ENCODE measurements around the gene MYH9. TPM values are rescaled to one million over a fixed set of nuclear protein-coding genes. Genes with fewer than 3 reads are reported as not detected.

MYH9 gene
- total RNA-seq, 3 donors from 2014 or later, result 673 to 753 (median 716) TPM

- Mint-ChIP-seq H3K36me3 (ENCODE audit: insufficient read depth) (peaks cover 30% of the 10 kb centered on the region), H3K27me3 (ENCODE audit: low read depth) (no peaks in the 10 kb centered on the region), H3K4me1 (ENCODE audit: low read depth) (peaks cover 91% of the 10 kb centered on the region), H3K4me3 (peak overlapping the region; percentile 83), H3K9me3 (no peaks in the 10 kb centered on the region)
- DNase-seq (no peak), ATAC-seq (no peak)
These were observed 15.8 kb downstream of the MYH9 start for GRCh38 chr22:36371920-36372319.

GRCh38 chr22:36369922-36370791, 17.6 kb downstream of the MYH9 start:
- Mint-ChIP-seq H3K27me3 (ENCODE audit: low read depth) (no peaks in the 10 kb centered on the region), H3K9me3 (no peaks in the 10 kb centered on the region), H3K4me1 (ENCODE audit: low read depth) (peaks cover 94% of the 10 kb centered on the region), H3K4me3 (peak overlapping the region; percentile 83), H3K36me3 (ENCODE audit: insufficient read depth) (peaks cover 30% of the 10 kb centered on the region)
- no peak for DNase-seq
- ATAC-seq, result peak; percentile 10 to 27

GRCh38 chr22:36369004-36369921, 18.5 kb downstream of the MYH9 start:
- peak in 1 of 2 donors; percentile 8 for ATAC-seq
- peaks cover 24% of the 10 kb centered on the region for H3K36me3 Mint-ChIP-seq (ENCODE audit: insufficient read depth)

GRCh38 chr22:36368359-36368983, 19.3 kb downstream of the MYH9 start:
- no peak for ATAC-seq
- Mint-ChIP-seq H3K4me3 (peak overlapping the region; percentile 83), H3K27me3 (ENCODE audit: low read depth) (no peaks in the 10 kb centered on the region), H3K4me1 (ENCODE audit: low read depth) (peaks cover 95% of the 10 kb centered on the region), H3K9me3 (no peaks in the 10 kb centered on the region), H3K36me3 (ENCODE audit: insufficient read depth) (peaks cover 24% of the 10 kb centered on the region)
- no peak for DNase-seq

More at GRCh38 chr22:36369004-36369921, 18.5 kb downstream of the MYH9 start:
- H3K4me1 Mint-ChIP-seq (ENCODE audit: low read depth), result peaks cover 95% of the 10 kb centered on the region
- no peaks in the 10 kb centered on the region for H3K9me3 Mint-ChIP-seq
- H3K27me3 Mint-ChIP-seq (ENCODE audit: low read depth), result no peaks in the 10 kb centered on the region
- DNase-seq, result peak; percentile 58
- H3K4me3 Mint-ChIP-seq, result peak overlapping the region; percentile 83

- ATAC-seq (no peak), DNase-seq (no peak)
- Mint-ChIP-seq H3K9me3 (no peaks in the 10 kb centered on the region), H3K36me3 (ENCODE audit: insufficient read depth) (peaks cover 29% of the 10 kb centered on the region), H3K4me1 (ENCODE audit: low read depth) (peaks cover 95% of the 10 kb centered on the region), H3K4me3 (peak overlapping the region; percentile 83), H3K27me3 (ENCODE audit: low read depth) (no peaks in the 10 kb centered on the region)
These were observed 20.3 kb downstream of the MYH9 start for GRCh38 chr22:36367479-36367878.

GRCh38 chr22:36367066-36367465, 20.7 kb downstream of the MYH9 start:
- Mint-ChIP-seq H3K36me3 (ENCODE audit: insufficient read depth) (peaks cover 29% of the 10 kb centered on the region), H3K27me3 (ENCODE audit: low read depth) (no peaks in the 10 kb centered on the region), H3K4me3 (peak overlapping the region; percentile 68), H3K9me3 (no peaks in the 10 kb centered on the region), H3K4me1 (ENCODE audit: low read depth) (peaks cover 95% of the 10 kb centered on the region)
- DNase-seq (no peak), ATAC-seq (no peak)

GRCh38 chr22:36366291-36366708, 21.5 kb downstream of the MYH9 start:
- Mint-ChIP-seq H3K4me3 (peak overlapping the region; percentile 68), H3K36me3 (ENCODE audit: insufficient read depth) (peaks cover 26% of the 10 kb centered on the region), H3K4me1 (ENCODE audit: low read depth) (peaks cover 96% of the 10 kb centered on the region), H3K27me3 (ENCODE audit: low read depth) (no peaks in the 10 kb centered on the region), H3K9me3 (no peaks in the 10 kb centered on the region)
- ATAC-seq (no peak), DNase-seq (no peak)

GRCh38 chr22:36365020-36365411, 22.8 kb downstream of the MYH9 start:
- ATAC-seq, result peak; percentile 92 to 94
- no peaks in the 10 kb centered on the region for H3K9me3 Mint-ChIP-seq
- peak; percentile 88 for DNase-seq
- peaks cover 21% of the 10 kb centered on the region for H3K36me3 Mint-ChIP-seq (ENCODE audit: insufficient read depth)
- H3K27me3 Mint-ChIP-seq (ENCODE audit: low read depth), result no peaks in the 10 kb centered on the region
- H3K4me1 Mint-ChIP-seq (ENCODE audit: low read depth), result peaks cover 96% of the 10 kb centered on the region
- H3K4me3 Mint-ChIP-seq, result peak overlapping the region; percentile 68

GRCh38 chr22:36364255-36365019, 23.3 kb downstream of the MYH9 start:
- ATAC-seq (peak in 1 of 2 donors; percentile 1), DNase-seq (no peak)
- Mint-ChIP-seq H3K27me3 (ENCODE audit: low read depth) (no peaks in the 10 kb centered on the region), H3K9me3 (no peaks in the 10 kb centered on the region), H3K36me3 (ENCODE audit: insufficient read depth) (peaks cover 16% of the 10 kb centered on the region), H3K4me1 (ENCODE audit: low read depth) (peaks cover 96% of the 10 kb centered on the region), H3K4me3 (peak overlapping the region; percentile 68)

- ATAC-seq (no peak), DNase-seq (no peak)
- Mint-ChIP-seq H3K4me1 (ENCODE audit: low read depth) (peaks cover 97% of the 10 kb centered on the region), H3K27me3 (ENCODE audit: low read depth) (no peaks in the 10 kb centered on the region), H3K36me3 (ENCODE audit: insufficient read depth) (peaks cover 20% of the 10 kb centered on the region), H3K4me3 (peak overlapping the region; percentile 68), H3K9me3 (no peaks in the 10 kb centered on the region)
These were observed 24.3 kb downstream of the MYH9 start for GRCh38 chr22:36363349-36363981.

GRCh38 chr22:36362932-36363331, 24.8 kb downstream of the MYH9 start:
- no peak for DNase-seq
- H3K4me1 Mint-ChIP-seq (ENCODE audit: low read depth), result peaks cover 96% of the 10 kb centered on the region
- ATAC-seq, result peak; percentile 33 to 45
- H3K4me3 Mint-ChIP-seq, result peak overlapping the region; percentile 62
- peaks cover 20% of the 10 kb centered on the region for H3K36me3 Mint-ChIP-seq (ENCODE audit: insufficient read depth)
- H3K9me3 Mint-ChIP-seq, result no peaks in the 10 kb centered on the region
- H3K27me3 Mint-ChIP-seq (ENCODE audit: low read depth), result no peaks in the 10 kb centered on the region

GRCh38 chr22:36362075-36362474, 25.7 kb downstream of the MYH9 start:
- Mint-ChIP-seq H3K4me3 (no peak overlapping the region), H3K36me3 (ENCODE audit: insufficient read depth) (peaks cover 19% of the 10 kb centered on the region), H3K4me1 (ENCODE audit: low read depth) (peaks cover 97% of the 10 kb centered on the region), H3K27me3 (ENCODE audit: low read depth) (no peaks in the 10 kb centered on the region), H3K9me3 (no peaks in the 10 kb centered on the region)
- DNase-seq, result no peak
- no peak for ATAC-seq

- peaks cover 17% of the 10 kb centered on the region for H3K36me3 Mint-ChIP-seq (ENCODE audit: insufficient read depth)
- DNase-seq, result no peak
- H3K27me3 Mint-ChIP-seq (ENCODE audit: low read depth), result no peaks in the 10 kb centered on the region
- H3K9me3 Mint-ChIP-seq, result no peaks in the 10 kb centered on the region
- ATAC-seq, result no peak
- H3K4me3 Mint-ChIP-seq, result no peak overlapping the region
- H3K4me1 Mint-ChIP-seq (ENCODE audit: low read depth), result peaks cover 96% of the 10 kb centered on the region
These were observed 26.8 kb downstream of the MYH9 start for GRCh38 chr22:36360871-36361383.
